SK-N-SH treated with all-trans-retinoic acid at 6 μM for 48 hours (cell line): ENCODE measurements around the gene ZBTB5.

Source experiments
- ATAC-seq: fragments of 200-7000 bp; cut with Tn5 transposase; 3 replicates; pipeline ENCODE4 v1.9.1; 2020; ENCODE audit warnings: mild to moderate bottlenecking, moderate library complexity
- BACH2 ChIP-seq: fragments of 250-450 bp; sonication (Bioruptor Pico); IDR thresholded peaks from 2 replicates; pipeline ENCODE4 v1.9.0; 2021; ENCODE audit warnings: mild to moderate bottlenecking, borderline replicate concordance
- CSDC2 ChIP-seq: fragments of 250-450 bp; sonication (Bioruptor Pico); IDR thresholded peaks from 2 replicates; pipeline ENCODE4 v1.5.0; 2020; ENCODE audit warnings: mild to moderate bottlenecking, moderate library complexity
- ISL1 ChIP-seq: fragments of 250-450 bp; sonication (Bioruptor Pico); IDR thresholded peaks from 2 replicates; pipeline ENCODE4 v2.1.2; 2022; ENCODE audit warnings: mild to moderate bottlenecking, moderate library complexity
- OSR1 ChIP-seq: fragments of 250-450 bp; sonication (Bioruptor Pico); IDR thresholded peaks from 2 replicates; pipeline ENCODE4 v1.8.0; 2022; ENCODE audit warnings: moderate library complexity, mild to moderate bottlenecking, inconsistent platforms
- PPARA ChIP-seq: fragments of 250-450 bp; sonication (Bioruptor Pico); IDR thresholded peaks from 2 replicates; pipeline ENCODE4 v1.5.0; 2020; ENCODE audit warnings: mild to moderate bottlenecking, borderline replicate concordance
- RARB ChIP-seq: fragments of 250-450 bp; sonication (Bioruptor Pico); IDR thresholded peaks from 2 replicates; pipeline ENCODE4 v1.8.0; 2021; ENCODE audit warnings: mild to moderate bottlenecking, moderate library complexity
- TCF4 ChIP-seq: fragments of 250-450 bp; sonication (Bioruptor Pico); IDR thresholded peaks from 2 replicates; pipeline ENCODE4 v1.8.0; 2021; ENCODE audit warnings: mild to moderate bottlenecking, moderate library complexity, borderline replicate concordance
- TOX ChIP-seq: fragments of 250-450 bp; sonication (Bioruptor Pico); IDR thresholded peaks from 2 replicates; pipeline ENCODE4 v1.8.0; 2021; ENCODE audit warnings: mild to moderate bottlenecking, moderate library complexity, borderline replicate concordance
- ZC3H10 ChIP-seq: fragments of 250-450 bp; sonication (Bioruptor Pico); IDR thresholded peaks from 2 replicates; pipeline ENCODE4 v1.5.1; 2021; ENCODE audit warnings: mild to moderate bottlenecking, moderate library complexity
- ZFP3 ChIP-seq: fragments of 250-450 bp; sonication (Bioruptor Pico); IDR thresholded peaks from 2 replicates; pipeline ENCODE4 v1.5.0; 2020; ENCODE audit warnings: mild to moderate bottlenecking, moderate library complexity
- ZFP30 ChIP-seq: fragments of 450-650 bp; formaldehyde crosslinking; IDR thresholded peaks from 2 replicates; pipeline ENCODE4 v1.5.0; 2022; ENCODE audit warnings: mild to moderate bottlenecking, moderate library complexity
- ZNF565 ChIP-seq: fragments of 450-650 bp; formaldehyde crosslinking; conservative IDR thresholded peaks from 2 replicates; pipeline ENCODE4 v1.5.0; 2020; ENCODE audit warnings: low read depth, mild to moderate bottlenecking, moderate library complexity
- ZNF8 ChIP-seq: fragments of 450-650 bp; formaldehyde crosslinking; IDR thresholded peaks from 2 replicates; pipeline ENCODE4 v1.5.0; 2020; ENCODE audit warnings: mild to moderate bottlenecking, moderate library complexity
- TF ChIP-seq, protein P1 (sequence below): fragments of 250-450 bp; sonication (Bioruptor Pico); IDR thresholded peaks from 2 replicates; pipeline ENCODE4 v1.5.1; 2021; ENCODE audit warnings: mild to moderate bottlenecking, moderate library complexity
- TF ChIP-seq, protein P2 (sequence below): fragments of 250-450 bp; sonication (Bioruptor Pico); IDR thresholded peaks from 2 replicates; pipeline ENCODE4 v1.8.0; 2021; ENCODE audit warnings: low read depth, mild to moderate bottlenecking, moderate library complexity, borderline replicate concordance
- TF ChIP-seq, protein P3 (sequence below): fragments of 250-450 bp; sonication (Bioruptor Pico); IDR thresholded peaks from 2 replicates; pipeline ENCODE4 v1.5.0; 2020; ENCODE audit warnings: mild to moderate bottlenecking, moderate library complexity
- TF ChIP-seq, protein P4 (sequence below): fragments of 250-450 bp; sonication (Bioruptor Pico); IDR thresholded peaks from 2 replicates; pipeline ENCODE4 v1.8.0; 2020; ENCODE audit warnings: mild to moderate bottlenecking, moderate library complexity, borderline replicate concordance
- TF ChIP-seq, protein P5 (sequence below): fragments of 250-450 bp; sonication (Bioruptor Pico); IDR thresholded peaks from 2 replicates; pipeline ENCODE4 v1.5.1; 2020; ENCODE audit warnings: low read depth, mild to moderate bottlenecking, moderate library complexity

The ZBTB5 gene

DNA sequence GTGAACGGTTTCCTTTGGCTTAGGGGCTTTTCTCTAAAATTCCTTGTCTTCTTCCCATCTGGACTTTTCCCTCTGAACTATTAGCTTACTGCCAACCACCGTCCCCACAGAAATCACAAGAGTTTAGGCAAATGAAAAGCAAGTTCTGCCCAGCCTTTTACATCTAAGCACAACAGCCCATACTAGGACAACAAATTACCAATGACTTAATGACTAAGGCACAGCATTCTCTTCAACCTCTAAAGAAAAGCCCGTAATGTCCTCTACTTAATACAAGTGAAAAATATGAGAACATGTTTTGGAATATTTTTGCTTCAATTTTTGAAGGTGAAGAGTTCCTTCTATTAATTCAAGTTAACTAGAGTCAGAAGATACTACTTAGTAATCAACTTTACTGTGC is 1.2 kb downstream of the ZBTB5 start (continued):
- TF ChIP-seq, protein P1, sequence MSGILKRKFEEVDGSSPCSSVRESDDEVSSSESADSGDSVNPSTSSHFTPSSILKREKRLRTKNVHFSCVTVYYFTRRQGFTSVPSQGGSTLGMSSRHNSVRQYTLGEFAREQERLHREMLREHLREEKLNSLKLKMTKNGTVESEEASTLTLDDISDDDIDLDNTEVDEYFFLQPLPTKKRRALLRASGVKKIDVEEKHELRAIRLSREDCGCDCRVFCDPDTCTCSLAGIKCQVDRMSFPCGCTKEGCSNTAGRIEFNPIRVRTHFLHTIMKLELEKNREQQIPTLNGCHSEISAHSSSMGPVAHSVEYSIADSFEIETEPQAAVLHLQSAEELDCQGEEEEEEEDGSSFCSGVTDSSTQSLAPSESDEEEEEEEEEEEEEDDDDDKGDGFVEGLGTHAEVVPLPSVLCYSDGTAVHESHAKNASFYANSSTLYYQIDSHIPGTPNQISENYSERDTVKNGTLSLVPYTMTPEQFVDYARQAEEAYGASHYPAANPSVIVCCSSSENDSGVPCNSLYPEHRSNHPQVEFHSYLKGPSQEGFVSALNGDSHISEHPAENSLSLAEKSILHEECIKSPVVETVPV (CRISPR knock-in tag), result no peak
- TF ChIP-seq, protein P2, sequence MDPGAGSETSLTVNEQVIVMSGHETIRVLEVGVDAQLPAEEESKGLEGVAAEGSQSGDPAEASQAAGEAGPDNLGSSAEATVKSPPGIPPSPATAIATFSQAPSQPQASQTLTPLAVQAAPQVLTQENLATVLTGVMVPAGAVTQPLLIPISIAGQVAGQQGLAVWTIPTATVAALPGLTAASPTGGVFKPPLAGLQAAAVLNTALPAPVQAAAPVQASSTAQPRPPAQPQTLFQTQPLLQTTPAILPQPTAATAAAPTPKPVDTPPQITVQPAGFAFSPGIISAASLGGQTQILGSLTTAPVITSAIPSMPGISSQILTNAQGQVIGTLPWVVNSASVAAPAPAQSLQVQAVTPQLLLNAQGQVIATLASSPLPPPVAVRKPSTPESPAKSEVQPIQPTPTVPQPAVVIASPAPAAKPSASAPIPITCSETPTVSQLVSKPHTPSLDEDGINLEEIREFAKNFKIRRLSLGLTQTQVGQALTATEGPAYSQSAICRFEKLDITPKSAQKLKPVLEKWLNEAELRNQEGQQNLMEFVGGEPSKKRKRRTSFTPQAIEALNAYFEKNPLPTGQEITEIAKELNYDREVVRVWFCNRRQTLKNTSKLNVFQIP, result no peak
- no peak for TF ChIP-seq RARB (CRISPR knock-in tag)
- TF ChIP-seq OSR1 (CRISPR knock-in tag), result no peak

DNA sequence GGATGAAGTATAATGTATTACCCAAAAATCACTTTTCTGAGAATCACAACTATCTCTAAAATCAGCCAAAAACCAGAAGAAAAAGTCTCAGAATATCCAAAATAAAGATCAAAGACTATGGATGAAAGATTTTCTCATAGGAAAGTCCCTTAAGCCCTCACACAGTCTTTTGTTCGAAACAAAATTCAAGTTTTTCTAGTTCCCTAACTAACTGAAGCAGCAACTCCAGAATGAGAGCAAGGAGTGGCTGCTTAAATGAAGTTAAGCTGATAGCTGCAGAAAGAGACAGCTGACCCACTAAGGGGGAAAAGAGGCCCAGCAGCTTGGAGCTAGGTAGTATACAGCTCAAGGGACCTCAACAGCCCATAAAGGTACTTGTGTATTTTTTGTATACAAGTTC is 8.4 kb downstream of the ZBTB5 start:
- TF ChIP-seq PPARA (CRISPR knock-in tag), result no peak
- TF ChIP-seq, protein P3, sequence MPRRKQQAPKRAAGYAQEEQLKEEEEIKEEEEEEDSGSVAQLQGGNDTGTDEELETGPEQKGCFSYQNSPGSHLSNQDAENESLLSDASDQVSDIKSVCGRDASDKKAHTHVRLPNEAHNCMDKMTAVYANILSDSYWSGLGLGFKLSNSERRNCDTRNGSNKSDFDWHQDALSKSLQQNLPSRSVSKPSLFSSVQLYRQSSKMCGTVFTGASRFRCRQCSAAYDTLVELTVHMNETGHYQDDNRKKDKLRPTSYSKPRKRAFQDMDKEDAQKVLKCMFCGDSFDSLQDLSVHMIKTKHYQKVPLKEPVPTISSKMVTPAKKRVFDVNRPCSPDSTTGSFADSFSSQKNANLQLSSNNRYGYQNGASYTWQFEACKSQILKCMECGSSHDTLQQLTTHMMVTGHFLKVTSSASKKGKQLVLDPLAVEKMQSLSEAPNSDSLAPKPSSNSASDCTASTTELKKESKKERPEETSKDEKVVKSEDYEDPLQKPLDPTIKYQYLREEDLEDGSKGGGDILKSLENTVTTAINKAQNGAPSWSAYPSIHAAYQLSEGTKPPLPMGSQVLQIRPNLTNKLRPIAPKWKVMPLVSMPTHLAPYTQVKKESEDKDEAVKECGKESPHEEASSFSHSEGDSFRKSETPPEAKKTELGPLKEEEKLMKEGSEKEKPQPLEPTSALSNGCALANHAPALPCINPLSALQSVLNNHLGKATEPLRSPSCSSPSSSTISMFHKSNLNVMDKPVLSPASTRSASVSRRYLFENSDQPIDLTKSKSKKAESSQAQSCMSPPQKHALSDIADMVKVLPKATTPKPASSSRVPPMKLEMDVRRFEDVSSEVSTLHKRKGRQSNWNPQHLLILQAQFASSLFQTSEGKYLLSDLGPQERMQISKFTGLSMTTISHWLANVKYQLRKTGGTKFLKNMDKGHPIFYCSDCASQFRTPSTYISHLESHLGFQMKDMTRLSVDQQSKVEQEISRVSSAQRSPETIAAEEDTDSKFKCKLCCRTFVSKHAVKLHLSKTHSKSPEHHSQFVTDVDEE, result no peak
- TF ChIP-seq, protein P2, result no peak
- no peak for TF ChIP-seq ZNF565 (CRISPR knock-in tag)
- TF ChIP-seq ZFP30 (CRISPR knock-in tag), result no peak
- TF ChIP-seq, protein P1 (CRISPR knock-in tag), result no peak
- no peak for TF ChIP-seq TCF4 (CRISPR knock-in tag)
- no peak for TF ChIP-seq TOX (CRISPR knock-in tag)
- TF ChIP-seq, protein P4, sequence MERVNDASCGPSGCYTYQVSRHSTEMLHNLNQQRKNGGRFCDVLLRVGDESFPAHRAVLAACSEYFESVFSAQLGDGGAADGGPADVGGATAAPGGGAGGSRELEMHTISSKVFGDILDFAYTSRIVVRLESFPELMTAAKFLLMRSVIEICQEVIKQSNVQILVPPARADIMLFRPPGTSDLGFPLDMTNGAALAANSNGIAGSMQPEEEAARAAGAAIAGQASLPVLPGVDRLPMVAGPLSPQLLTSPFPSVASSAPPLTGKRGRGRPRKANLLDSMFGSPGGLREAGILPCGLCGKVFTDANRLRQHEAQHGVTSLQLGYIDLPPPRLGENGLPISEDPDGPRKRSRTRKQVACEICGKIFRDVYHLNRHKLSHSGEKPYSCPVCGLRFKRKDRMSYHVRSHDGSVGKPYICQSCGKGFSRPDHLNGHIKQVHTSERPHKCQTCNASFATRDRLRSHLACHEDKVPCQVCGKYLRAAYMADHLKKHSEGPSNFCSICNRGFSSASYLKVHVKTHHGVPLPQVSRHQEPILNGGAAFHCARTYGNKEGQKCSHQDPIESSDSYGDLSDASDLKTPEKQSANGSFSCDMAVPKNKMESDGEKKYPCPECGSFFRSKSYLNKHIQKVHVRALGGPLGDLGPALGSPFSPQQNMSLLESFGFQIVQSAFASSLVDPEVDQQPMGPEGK (CRISPR knock-in tag), result no peak
- no peak for TF ChIP-seq ZNF8 (CRISPR knock-in tag)
- TF ChIP-seq ZC3H10 (CRISPR knock-in tag), result no peak
- TF ChIP-seq, protein P5, sequence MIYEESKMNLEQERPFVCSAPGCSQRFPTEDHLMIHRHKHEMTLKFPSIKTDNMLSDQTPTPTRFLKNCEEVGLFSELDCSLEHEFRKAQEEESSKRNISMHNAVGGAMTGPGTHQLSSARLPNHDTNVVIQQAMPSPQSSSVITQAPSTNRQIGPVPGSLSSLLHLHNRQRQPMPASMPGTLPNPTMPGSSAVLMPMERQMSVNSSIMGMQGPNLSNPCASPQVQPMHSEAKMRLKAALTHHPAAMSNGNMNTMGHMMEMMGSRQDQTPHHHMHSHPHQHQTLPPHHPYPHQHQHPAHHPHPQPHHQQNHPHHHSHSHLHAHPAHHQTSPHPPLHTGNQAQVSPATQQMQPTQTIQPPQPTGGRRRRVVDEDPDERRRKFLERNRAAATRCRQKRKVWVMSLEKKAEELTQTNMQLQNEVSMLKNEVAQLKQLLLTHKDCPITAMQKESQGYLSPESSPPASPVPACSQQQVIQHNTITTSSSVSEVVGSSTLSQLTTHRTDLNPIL (CRISPR knock-in tag), result no peak
- no peak for TF ChIP-seq ISL1 (CRISPR knock-in tag)
- TF ChIP-seq ZFP3 (CRISPR knock-in tag), result no peak
- no peak for TF ChIP-seq RARB (CRISPR knock-in tag)
- no peak for TF ChIP-seq OSR1 (CRISPR knock-in tag)
- no peak for TF ChIP-seq CSDC2
- no peak for TF ChIP-seq BACH2 (CRISPR knock-in tag)
- no peak for ATAC-seq
